Measurements from ENCODE around the gene DNAJC16.

The DNAJC16 gene

GRCh38 chr1:15531682-15532081 lies 5.0 kb downstream of the DNAJC16 start:
- no peaks in the 10 kb centered on the region for H3K9me2 ChIP-seq (replicated peaks; ENCODE audit: insufficient read depth, low read length)
- H3K4me1 ChIP-seq (ENCODE audit: low read length) = peaks cover 5% of the 10 kb centered on the region; the same call in 1 of the 2 replicates
- H3K27me3 ChIP-seq (replicated peaks; ENCODE audit: insufficient read depth, low read length) = no peaks in the 10 kb centered on the region
- H3F3A ChIP-seq (ENCODE audit: insufficient read depth, low read length) = no peaks in the 10 kb centered on the region; the same call in 1 of the 2 replicates
- no peak for DNase-seq
- peaks cover 16% of the 10 kb centered on the region for H3K79me2 ChIP-seq (ENCODE audit: low read length)
- no peak overlapping the region for H2AFZ ChIP-seq (ENCODE audit: low read length)
- no peaks in the 10 kb centered on the region for H4K20me1 ChIP-seq (ENCODE audit: insufficient read depth, low read length)
- H3K4me2 ChIP-seq (ENCODE audit: low read depth, low read length) = no peak overlapping the region
- H3K9ac ChIP-seq (ENCODE audit: low read length) = no peak overlapping the region
- no peak overlapping the region for H3K4me3 ChIP-seq (ENCODE audit: low read length)
- no peaks in the 10 kb centered on the region for H3K36me3 ChIP-seq (replicated peaks; ENCODE audit: insufficient read depth, low read length)
- H3K9me3 ChIP-seq (replicated peaks; ENCODE audit: insufficient read depth, low read length) = no peaks in the 10 kb centered on the region
- no peak overlapping the region for H3K27ac ChIP-seq (ENCODE audit: low read length)
- no peak for TF ChIP-seq EZH2phosphoT487 (IDR thresholded peaks at IDR 0.05; ENCODE audit: low read length)
- no peak for TF ChIP-seq CTCF (IDR thresholded peaks at IDR 0.05; ENCODE audit: low read length)
- no peak for TF ChIP-seq EZH2 (optimal IDR thresholded peaks at IDR 0.05; ENCODE audit: low read depth, low read length)

GRCh38 chr1:15538771-15539170 lies 12.1 kb downstream of the DNAJC16 start:
- H3F3A ChIP-seq (ENCODE audit: insufficient read depth, low read length) = no peaks in the 10 kb centered on the region
- H3K27me3 ChIP-seq (replicated peaks; ENCODE audit: insufficient read depth, low read length) = no peaks in the 10 kb centered on the region
- H3K27ac ChIP-seq (ENCODE audit: low read length) = no peak overlapping the region
- no peaks in the 10 kb centered on the region for H3K9me3 ChIP-seq (replicated peaks; ENCODE audit: insufficient read depth, low read length)
- no peaks in the 10 kb centered on the region for H4K20me1 ChIP-seq (ENCODE audit: insufficient read depth, low read length)
- no peaks in the 10 kb centered on the region for H3K79me2 ChIP-seq (ENCODE audit: low read length)
- TF ChIP-seq EZH2phosphoT487 (IDR thresholded peaks at IDR 0.05; ENCODE audit: low read length) (no peak), CTCF (IDR thresholded peaks at IDR 0.05; ENCODE audit: low read length) (no peak), EZH2 (optimal IDR thresholded peaks at IDR 0.05; ENCODE audit: low read depth, low read length) (no peak)
- no peaks in the 10 kb centered on the region for H3K4me1 ChIP-seq (ENCODE audit: low read length)
- H2AFZ ChIP-seq (ENCODE audit: low read length) = no peak overlapping the region
- H3K36me3 ChIP-seq (replicated peaks; ENCODE audit: insufficient read depth, low read length) = no peaks in the 10 kb centered on the region
- H3K4me2 ChIP-seq (ENCODE audit: low read depth, low read length) = no peak overlapping the region
- DNase-seq = no peak
- H3K9me2 ChIP-seq (replicated peaks; ENCODE audit: insufficient read depth, low read length) = no peaks in the 10 kb centered on the region
- H3K4me3 ChIP-seq (ENCODE audit: low read length) = no peak overlapping the region
- H3K9ac ChIP-seq (ENCODE audit: low read length) = no peak overlapping the region

GRCh38 chr1:15540186-15540585 lies 13.5 kb downstream of the DNAJC16 start:
- Histone ChIP-seq H3K27ac (ENCODE audit: low read length) (no peak overlapping the region), H3K79me2 (ENCODE audit: low read length) (no peaks in the 10 kb centered on the region)

More at GRCh38 chr1:15540186-15540585, 13.5 kb downstream of the DNAJC16 start:
- H3K9ac ChIP-seq (ENCODE audit: low read length) = no peak overlapping the region
- TF ChIP-seq EZH2 (optimal IDR thresholded peaks at IDR 0.05; ENCODE audit: low read depth, low read length) (no peak), EZH2phosphoT487 (IDR thresholded peaks at IDR 0.05; ENCODE audit: low read length) (no peak), CTCF (IDR thresholded peaks at IDR 0.05; ENCODE audit: low read length) (no peak)
- H3K27me3 ChIP-seq (replicated peaks; ENCODE audit: insufficient read depth, low read length) = no peaks in the 10 kb centered on the region
- H4K20me1 ChIP-seq (ENCODE audit: insufficient read depth, low read length) = no peaks in the 10 kb centered on the region
- no peaks in the 10 kb centered on the region for H3F3A ChIP-seq (ENCODE audit: insufficient read depth, low read length)
- no peaks in the 10 kb centered on the region for H3K9me3 ChIP-seq (replicated peaks; ENCODE audit: insufficient read depth, low read length)
- H3K4me3 ChIP-seq (ENCODE audit: low read length) = no peak overlapping the region
- H3K4me1 ChIP-seq (ENCODE audit: low read length) = no peaks in the 10 kb centered on the region
- H2AFZ ChIP-seq (ENCODE audit: low read length) = no peak overlapping the region
- H3K9me2 ChIP-seq (replicated peaks; ENCODE audit: insufficient read depth, low read length) = no peaks in the 10 kb centered on the region
- H3K36me3 ChIP-seq (replicated peaks; ENCODE audit: insufficient read depth, low read length) = no peaks in the 10 kb centered on the region
- H3K4me2 ChIP-seq (ENCODE audit: low read depth, low read length) = no peak overlapping the region
- DNase-seq = no peak

All from MM.1S (cell line).